HG03039 (cell line): ENCODE measurements around the gene MRPL4.

Experiments used
- ATAC-seq: cut with Tn5 transposase; IDR thresholded peaks from one replicate; pipeline ENCODE4 v1.9.1; 2021; ENCODE audit warnings: mild to moderate bottlenecking, moderate library complexity; ENCODE audit not compliant: unreplicated experiment

The MRPL4 gene

GRCh38 chr19:10286803-10287737 is 35.1 kb downstream of the MRPL4 start, which contains the start of gene ICAM4:
Gene ICAM4 (plus strand): TSS chr19:10286955. CDS start chr19:10287013, 58 bp downstream.
- ATAC-seq, result no peak

DNA sequence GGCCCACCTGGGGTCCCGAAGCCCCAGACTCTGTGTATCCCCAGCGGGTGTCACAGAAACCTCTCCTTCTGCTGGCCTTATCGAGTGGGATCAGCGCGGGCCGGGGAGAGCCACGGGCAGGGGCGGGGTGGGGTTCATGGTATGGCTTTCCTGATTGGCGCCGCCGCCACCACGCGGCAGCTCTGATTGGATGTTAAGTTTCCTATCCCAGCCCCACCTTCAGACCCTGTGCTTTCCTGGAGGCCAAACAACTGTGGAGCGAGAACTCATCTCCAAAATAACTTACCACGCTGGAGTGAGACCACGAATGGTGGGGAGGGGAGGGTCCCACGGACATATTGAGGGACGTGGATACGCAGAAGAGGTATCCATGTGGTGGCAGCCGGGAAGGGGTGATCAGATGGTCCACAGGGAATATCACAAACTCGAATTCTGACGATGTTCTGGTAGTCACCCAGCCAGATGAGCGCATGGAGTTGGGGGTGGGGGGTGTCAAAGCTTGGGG is 36.7 kb downstream of the MRPL4 start:
- ATAC-seq, result no peak

DNA sequence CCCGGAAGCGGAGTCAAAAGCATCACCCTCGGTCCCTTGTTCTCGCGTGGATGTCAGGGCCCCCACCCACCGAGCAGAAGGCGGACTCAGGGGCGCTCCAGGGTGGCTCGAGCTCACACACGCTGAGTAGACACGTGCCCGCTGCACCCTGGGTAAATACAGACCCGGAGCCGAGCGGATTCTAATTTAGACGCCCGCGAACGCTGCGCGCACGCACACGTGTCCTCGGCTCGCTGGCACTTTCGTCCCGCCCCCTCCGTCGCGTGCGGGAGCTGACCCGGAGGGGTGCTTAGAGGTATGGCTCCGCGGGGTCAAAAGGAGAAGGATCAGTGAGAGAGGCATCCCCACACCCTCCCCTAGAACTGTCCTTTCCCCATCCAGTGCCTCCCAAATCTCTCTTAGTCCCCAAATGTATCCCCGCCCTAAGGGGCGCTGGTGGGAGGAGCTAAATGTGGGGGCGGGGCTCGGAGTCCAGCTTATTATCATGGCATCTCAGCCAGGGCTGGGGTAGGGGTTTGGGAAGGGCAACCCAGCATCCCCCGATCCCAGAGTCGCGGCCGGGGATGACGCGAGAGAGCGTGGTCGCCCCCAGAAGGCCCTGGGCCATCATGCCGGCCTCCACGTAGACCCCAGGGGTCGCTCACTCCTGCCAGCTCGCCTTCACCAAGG is 37.3 kb downstream of the MRPL4 start:
- ATAC-seq, result no peak

DNA sequence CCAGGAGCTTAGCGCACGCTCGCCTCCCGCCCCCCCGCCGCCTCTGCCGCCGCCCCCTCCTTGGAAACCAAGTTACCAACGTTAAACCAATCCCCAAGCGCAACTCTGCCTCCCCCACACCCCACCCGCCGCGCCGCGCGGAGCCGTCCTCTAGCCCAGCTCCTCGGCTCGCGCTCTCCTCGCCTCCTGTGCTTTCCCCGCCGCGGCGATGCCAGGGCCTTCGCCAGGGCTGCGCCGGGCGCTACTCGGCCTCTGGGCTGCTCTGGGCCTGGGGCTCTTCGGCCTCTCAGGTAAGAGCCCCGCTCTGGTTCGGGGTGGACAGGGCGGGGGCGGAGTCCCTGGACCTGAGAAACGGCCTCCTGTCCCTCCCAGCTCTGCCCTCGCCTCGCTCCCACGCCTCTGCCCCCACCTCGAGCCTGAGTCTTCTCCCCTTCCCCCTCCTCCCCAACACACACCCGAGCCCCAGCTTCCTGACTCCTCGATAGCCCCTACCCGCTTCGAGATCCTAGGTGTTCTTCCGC is 37.9 kb downstream of the MRPL4 start, which contains the start of gene ICAM5:
ICAM5 (plus strand) TSS at position 117 of the 521 bp plus-strand sequence; CDS start at position 209, 92 bp downstream.
- no peak for ATAC-seq

DNA sequence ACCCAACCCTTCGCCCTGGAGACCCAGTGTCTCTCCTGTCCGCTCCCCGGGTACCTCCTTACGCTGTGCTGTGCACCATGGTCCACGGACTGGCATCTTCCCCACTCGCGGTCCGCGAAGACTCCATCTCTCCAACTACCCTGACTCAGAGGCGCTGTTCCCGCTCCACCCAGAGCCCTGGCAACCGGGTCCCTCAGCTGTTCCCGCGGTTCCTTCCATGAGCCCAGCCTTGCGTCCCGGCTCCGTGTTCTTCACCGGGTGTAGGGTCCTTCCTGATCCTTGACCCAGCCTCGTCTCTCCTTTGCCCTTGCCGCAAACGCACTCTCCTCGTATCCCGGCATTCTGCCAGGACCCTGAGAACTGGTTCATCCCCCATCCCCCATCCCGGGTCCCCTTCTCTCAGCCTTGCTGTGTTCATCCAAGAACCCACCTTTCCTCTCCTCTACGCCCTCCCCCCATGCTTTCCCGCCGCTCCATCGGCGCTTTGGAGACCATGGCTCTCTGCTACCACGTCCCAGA is 38.4 kb downstream of the MRPL4 start:
- ATAC-seq, result no peak

DNA sequence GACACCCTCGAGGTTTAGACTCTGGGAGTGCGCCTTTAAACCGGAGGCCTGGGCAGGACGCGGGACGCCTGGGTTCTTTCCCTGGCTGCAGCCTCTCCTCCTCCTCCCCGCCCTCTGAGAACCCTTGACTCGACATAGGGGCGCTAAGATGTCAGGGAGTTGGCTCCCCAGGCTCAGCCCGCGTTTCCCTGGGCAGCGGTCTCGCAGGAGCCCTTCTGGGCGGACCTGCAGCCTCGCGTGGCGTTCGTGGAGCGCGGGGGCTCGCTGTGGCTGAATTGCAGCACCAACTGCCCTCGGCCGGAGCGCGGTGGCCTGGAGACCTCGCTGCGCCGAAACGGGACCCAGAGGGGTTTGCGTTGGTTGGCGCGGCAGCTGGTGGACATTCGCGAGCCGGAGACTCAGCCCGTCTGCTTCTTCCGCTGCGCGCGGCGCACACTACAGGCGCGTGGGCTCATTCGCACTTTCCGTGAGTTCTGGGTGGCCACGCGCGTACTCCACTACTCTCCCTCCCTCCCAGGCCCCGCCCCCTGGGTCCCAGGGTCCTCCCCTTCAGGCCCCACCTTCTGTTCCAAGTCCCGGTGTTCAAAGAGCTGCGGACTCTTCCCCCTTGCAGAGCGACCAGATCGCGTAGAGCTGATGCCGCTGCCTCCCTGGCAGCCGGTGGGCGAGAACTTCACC is 39.0 kb downstream of the MRPL4 start:
- no peak for ATAC-seq

DNA sequence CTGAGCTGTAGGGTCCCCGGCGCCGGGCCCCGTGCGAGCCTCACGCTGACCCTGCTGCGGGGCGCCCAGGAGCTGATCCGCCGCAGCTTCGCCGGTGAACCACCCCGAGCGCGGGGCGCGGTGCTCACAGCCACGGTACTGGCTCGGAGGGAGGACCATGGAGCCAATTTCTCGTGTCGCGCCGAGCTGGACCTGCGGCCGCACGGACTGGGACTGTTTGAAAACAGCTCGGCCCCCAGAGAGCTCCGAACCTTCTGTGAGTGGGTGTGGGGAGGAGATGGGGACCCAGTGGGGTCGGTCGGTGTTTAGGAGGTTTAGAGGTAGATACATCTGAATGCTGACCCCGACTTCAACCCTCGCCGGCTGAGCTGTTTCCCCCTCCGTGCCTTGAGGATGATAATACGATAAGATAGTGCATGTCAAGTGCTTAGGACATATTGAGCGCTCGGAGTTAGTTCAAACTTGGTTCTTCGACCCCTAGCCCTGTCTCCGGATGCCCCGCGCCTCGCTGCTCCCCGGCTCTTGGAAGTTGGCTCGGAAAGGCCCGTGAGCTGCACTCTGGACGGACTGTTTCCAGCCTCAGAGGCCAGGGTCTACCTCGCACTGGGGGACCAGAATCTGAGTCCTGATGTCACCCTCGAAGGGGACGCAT is 39.7 kb downstream of the MRPL4 start:
- ATAC-seq, result no peak

DNA sequence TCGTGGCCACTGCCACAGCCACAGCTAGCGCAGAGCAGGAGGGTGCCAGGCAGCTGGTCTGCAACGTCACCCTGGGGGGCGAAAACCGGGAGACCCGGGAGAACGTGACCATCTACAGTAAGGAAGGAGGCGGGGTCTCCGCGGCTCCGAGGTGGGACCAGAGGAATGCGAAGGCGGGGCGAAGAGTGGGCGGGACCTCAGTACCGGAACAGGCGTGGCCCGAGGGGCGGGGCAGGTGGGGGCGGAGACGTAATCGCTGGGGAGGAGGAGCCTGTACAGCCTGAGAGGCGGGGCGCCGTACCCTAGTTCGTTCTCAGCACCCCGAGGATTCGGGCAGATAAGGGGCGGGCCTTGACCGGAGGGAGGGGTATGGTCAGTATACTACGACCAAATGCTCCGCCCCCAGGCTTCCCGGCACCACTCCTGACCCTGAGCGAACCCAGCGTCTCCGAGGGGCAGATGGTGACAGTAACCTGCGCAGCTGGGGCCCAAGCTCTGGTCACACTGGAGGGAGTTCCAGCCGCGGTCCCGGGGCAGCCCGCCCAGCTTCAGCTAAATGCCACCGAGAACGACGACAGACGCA is 40.3 kb downstream of the MRPL4 start:
- peak; percentile 40 for ATAC-seq

DNA sequence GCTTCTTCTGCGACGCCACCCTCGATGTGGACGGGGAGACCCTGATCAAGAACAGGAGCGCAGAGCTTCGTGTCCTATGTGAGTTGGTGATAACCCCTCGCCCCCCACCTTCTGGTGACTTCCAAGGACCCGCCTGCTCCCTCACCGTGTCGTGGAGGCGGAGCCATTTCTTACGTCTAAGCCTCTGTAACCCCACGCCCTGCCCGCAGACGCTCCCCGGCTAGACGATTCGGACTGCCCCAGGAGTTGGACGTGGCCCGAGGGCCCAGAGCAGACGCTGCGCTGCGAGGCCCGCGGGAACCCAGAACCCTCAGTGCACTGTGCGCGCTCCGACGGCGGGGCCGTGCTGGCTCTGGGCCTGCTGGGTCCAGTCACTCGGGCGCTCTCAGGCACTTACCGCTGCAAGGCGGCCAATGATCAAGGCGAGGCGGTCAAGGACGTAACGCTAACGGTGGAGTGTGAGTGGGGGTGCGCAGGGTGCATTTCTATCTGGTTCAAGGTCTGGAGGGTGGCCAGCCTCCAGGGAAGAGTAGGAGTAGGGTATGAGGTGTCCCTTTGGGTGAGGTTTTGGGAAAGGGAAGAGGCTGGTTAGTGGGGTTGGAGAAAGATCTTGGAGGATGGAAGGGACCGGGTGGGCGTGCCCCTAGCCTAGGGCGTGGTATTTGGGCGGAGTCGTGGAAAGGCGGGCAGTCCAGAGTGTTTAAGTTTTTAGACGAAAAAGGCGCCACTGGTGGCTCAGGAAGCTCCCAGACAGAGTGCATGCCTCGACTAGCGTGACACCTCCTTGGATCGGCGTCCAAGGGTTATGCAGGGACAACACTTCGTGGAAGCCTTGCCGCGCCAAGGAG is 41.0 kb downstream of the MRPL4 start:
- no peak for ATAC-seq

DNA sequence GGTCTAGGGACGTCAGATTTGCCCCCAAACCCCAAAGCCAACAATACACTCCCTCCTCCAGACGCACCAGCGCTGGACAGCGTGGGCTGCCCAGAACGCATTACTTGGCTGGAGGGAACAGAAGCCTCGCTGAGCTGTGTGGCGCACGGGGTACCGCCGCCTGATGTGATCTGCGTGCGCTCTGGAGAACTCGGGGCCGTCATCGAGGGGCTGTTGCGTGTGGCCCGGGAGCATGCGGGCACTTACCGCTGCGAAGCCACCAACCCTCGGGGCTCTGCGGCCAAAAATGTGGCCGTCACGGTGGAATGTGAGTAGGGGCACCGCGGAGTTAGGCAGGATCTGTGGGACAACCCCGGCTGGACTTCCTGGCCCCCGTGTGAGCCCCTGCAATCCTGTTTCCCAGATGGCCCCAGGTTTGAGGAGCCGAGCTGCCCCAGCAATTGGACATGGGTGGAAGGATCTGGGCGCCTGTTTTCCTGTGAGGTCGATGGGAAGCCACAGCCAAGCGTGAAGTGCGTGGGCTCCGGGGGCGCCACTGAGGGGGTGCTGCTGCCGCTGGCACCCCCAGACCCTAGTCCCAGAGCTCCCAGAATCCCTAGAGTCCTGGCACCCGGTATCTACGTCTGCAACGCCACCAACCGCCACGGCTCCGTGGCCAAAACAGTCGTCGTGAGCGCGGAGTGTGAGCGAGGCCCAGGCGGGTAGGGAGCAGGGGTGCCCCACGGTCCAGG is 41.8 kb downstream of the MRPL4 start:
- no peak for ATAC-seq

- ATAC-seq, result no peak
Measured at GRCh38 chr19:10294368-10294697, 42.3 kb downstream of the MRPL4 start.

GRCh38 chr19:10295305-10295846 is 43.4 kb downstream of the MRPL4 start:
- no peak for ATAC-seq

- no peak for ATAC-seq
Measured at GRCh38 chr19:10295847-10296591, 44.0 kb downstream of the MRPL4 start.

DNA sequence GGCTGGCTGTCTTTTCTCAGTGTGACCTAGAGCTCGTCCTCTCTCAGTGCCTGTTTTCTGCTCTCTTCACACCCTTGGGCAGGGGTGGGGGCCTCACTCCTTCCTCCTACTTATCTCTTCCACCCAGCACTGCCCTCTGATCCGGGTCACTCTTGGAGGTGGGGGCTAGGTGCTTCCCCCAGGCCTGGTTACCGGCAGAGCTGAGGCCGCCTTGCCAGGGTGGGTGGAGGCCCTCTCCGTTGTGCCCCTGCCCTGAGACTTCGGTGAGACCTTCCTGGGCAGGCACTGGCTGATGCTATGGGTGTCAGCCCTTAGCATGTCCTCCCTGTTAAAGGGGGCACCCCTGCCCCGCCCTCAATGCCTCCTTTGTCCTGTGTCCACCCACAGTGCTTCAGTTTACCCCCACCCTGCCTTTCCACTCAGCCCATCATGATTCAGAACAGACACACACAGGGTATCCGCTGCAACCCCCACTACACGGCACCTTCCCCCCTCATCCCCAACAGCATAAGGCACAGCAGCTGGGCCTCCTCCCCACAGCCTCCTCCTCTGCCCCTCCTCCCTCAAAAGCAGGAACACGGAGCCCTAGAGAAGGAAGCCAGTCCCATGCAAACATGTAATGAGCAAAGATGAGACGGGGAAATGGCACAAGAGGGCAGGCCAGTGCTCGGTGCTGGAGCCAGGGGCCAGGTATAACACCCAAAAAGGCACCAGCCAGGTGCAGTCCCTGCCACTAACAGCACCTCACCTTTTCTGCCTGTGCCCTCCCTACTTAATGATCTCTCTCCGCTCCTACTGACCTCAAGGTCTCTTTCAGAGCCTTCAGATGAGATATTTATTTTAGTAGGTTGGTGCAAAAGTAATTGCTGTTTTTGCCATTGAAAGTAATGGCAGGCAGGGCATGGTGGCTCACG is 47.8 kb downstream of the MRPL4 start:
- ATAC-seq, result no peak

DNA sequence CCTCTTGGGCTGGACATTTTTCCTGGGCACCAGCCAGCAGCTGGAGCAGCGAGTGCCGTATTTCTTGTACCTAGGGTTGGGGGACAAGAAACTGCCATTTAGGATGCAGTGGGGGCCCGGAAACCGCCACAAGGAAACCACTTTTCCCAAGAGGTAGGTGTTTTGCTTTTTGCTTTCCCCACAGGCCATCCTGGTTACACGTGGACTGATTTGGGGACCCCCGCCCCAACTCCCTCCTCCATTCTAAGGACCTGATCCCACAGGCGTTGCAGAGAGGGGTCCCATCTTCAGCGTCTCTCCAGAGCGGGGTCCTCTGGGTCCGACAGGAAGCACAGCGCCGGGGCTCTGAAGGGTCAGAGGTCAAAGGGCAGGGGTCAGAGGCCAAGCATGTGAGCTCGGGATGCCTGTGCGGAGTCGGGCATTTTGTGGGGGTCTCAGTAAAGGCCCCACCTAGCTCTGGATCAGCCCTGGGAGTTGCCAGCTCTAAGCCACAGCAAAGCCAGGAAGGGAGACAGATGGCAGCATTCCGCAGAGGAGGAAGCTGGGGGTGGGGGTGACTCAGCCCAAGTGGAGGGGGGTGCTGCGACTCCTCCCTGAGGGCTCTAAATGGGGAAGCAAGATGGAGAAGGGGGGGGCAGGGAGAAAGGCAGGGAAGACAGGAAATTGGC is 53.3 kb downstream of the MRPL4 start:
- no peak for ATAC-seq

DNA sequence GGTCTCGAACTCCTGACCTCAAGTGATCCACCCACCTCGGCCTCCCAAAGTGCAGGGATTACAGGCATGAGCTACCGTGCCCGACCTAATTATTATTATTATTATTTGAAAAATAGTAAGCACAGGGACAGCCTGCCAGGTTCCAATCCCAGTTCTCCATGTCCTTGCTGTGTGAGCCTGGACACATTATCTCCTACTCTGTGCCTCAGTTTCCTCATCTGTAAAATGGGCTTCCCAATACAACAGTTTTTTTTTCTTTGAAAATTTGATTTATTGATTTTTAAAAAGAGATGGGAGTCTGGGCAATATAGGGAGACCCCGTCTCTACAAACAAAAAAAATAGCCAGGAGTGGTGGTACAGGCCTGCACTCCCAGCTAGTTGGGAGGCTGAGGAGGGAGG is 54.3 kb downstream of the MRPL4 start:
- ATAC-seq, result no peak
